Measurements from ENCODE around the gene HGS.

The HGS gene

DNA sequence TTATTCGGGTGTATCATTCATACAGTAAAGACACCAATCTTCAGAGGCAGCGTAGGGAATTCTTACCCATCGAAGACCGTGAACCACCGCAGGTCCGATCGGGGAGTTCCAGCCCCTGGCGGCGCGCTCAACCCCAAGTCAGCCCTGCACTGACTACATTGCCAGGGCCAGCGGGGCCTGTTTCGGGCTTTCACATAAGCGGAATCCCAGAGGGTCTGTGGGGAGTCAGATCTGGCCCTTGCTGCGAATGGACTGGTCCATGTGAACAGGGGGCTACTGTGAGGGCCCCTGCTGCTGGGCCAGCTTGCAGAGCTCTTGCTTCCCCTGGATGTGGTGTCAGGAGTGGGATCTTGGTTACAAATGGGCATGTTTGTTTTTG lies 35.1 kb upstream of the HGS start:
- TF ChIP-seq, protein P1, sequence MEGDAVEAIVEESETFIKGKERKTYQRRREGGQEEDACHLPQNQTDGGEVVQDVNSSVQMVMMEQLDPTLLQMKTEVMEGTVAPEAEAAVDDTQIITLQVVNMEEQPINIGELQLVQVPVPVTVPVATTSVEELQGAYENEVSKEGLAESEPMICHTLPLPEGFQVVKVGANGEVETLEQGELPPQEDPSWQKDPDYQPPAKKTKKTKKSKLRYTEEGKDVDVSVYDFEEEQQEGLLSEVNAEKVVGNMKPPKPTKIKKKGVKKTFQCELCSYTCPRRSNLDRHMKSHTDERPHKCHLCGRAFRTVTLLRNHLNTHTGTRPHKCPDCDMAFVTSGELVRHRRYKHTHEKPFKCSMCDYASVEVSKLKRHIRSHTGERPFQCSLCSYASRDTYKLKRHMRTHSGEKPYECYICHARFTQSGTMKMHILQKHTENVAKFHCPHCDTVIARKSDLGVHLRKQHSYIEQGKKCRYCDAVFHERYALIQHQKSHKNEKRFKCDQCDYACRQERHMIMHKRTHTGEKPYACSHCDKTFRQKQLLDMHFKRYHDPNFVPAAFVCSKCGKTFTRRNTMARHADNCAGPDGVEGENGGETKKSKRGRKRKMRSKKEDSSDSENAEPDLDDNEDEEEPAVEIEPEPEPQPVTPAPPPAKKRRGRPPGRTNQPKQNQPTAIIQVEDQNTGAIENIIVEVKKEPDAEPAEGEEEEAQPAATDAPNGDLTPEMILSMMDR (IDR thresholded peaks at IDR 0.05; ENCODE audit: low read depth, low read length, missing control alignments) = no peak
- DNase-seq (ENCODE audit: low read depth) = no peak
- H3K4me3 ChIP-seq (ENCODE audit: low read depth, low read length) = no peak overlapping the region

GRCh38 chr17:81650951-81651350 lies 32.9 kb upstream of the HGS start:
- H3K4me3 ChIP-seq (ENCODE audit: low read depth, low read length) = no peak overlapping the region
- TF ChIP-seq, protein P1 (IDR thresholded peaks at IDR 0.05; ENCODE audit: low read depth, low read length, missing control alignments) = no peak
- DNase-seq (ENCODE audit: low read depth) = no peak

DNA sequence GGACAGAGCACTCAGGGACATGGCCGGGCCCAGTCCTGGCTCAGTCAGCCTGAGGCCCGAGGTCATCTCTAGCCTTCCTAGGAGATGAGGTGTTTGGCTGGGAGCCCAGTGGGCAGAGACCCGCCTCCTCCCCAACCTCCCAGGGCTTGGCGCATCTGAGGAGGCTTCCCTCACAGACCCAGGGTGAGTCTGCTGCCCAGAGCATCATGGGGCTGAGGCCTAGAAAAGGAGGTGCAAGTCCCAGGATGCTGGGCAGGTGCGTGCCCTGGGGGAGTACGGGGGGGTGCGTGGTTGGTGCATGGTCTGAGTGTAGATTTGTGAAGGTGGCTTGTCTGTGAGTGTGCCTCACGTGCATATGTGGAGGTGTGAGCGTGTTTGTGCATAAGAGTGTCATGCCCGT lies 32.1 kb upstream of the HGS start:
- DNase-seq (ENCODE audit: low read depth) = no peak
- TF ChIP-seq, protein P1 (IDR thresholded peaks at IDR 0.05; ENCODE audit: low read depth, low read length, missing control alignments) = no peak
- H3K4me3 ChIP-seq (ENCODE audit: low read depth, low read length) = no peak overlapping the region

GRCh38 chr17:81652906-81653771 lies 30.7 kb upstream of the HGS start:
- no peak for DNase-seq (ENCODE audit: low read depth)
- TF ChIP-seq, protein P1 (IDR thresholded peaks at IDR 0.05; ENCODE audit: low read depth, low read length, missing control alignments) = no peak
- H3K4me3 ChIP-seq (ENCODE audit: low read depth, low read length) = peak overlapping the region; percentile 25

GRCh38 chr17:81655378-81656117 lies 28.3 kb upstream of the HGS start:
- TF ChIP-seq, protein P1 (IDR thresholded peaks at IDR 0.05; ENCODE audit: low read depth, low read length, missing control alignments) = no peak
- no peak for DNase-seq (ENCODE audit: low read depth)
- H3K4me3 ChIP-seq (ENCODE audit: low read depth, low read length) = no peak overlapping the region

- TF ChIP-seq, protein P1 (IDR thresholded peaks at IDR 0.05; ENCODE audit: low read depth, low read length, missing control alignments) = no peak
- no peak within 1 kb of the TSS for H3K4me3 ChIP-seq (ENCODE audit: low read depth, low read length)
- DNase-seq (ENCODE audit: low read depth) = no peak
These were observed 27.6 kb upstream of the HGS start, which contains the start of gene PDE6G for GRCh38 chr17:81656118-81656743. PDE6G (minus strand) TSS chr17:81656542; CDS start chr17:81653305, 3,237 bp downstream.

Measured in GM12864 (cell line).